HepG2 (cell line): Measurements from ENCODE around the gene C11orf68. TPM values are rescaled to one million over a fixed set of nuclear protein-coding genes. Genes with fewer than 3 reads are reported as not detected.
A peak's percentile ranks its signal among the peaks of the same experiment; 100 is the strongest.

Experiments used
- ATF7-NPFF ChIP-seq: sonication (generic); formaldehyde crosslinking; IDR thresholded peaks from 2 replicates; pipeline ENCODE4 v1.8.1; 2023; ENCODE audit warnings: mild to moderate bottlenecking, low read depth, missing genetic modification reagents, moderate library complexity
- BRF2 ChIP-seq: sonication (generic); formaldehyde crosslinking; IDR thresholded peaks from 2 replicates; pipeline ENCODE4 v1.8.1; 2022; ENCODE audit warnings: mild to moderate bottlenecking, missing genetic modification reagents
- E2F2 ChIP-seq: sonication (generic); formaldehyde crosslinking; IDR thresholded peaks from 2 replicates; pipeline ENCODE4 v1.4.0; 2020; ENCODE audit warnings: missing genetic modification reagents, borderline replicate concordance
- ETV6 ChIP-seq: sonication (generic); formaldehyde crosslinking; conservative IDR thresholded peaks from 2 replicates; pipeline ENCODE4 v1.4.0; 2020; ENCODE audit warnings: missing genetic modification reagents
- MAFG ChIP-seq: sonication (generic); formaldehyde crosslinking; IDR thresholded peaks from 2 replicates; pipeline ENCODE4 v1.5.1; 2020; ENCODE audit warnings: mild to moderate bottlenecking, missing genetic modification reagents
- NR3C1 ChIP-seq: sonication (generic); formaldehyde crosslinking; IDR thresholded peaks from 2 replicates; pipeline ENCODE4 v1.4.0; 2020; ENCODE audit warnings: missing genetic modification reagents
- SAP130 ChIP-seq: IDR thresholded peaks from 2 replicates; pipeline ENCODE4 v1.6.1; 2016; ENCODE audit warnings: low read depth
- SNAPC4 ChIP-seq: sonication (generic); formaldehyde crosslinking; IDR thresholded peaks from 2 replicates; pipeline ENCODE4 v1.4.0; 2020; ENCODE audit warnings: mild to moderate bottlenecking, missing genetic modification reagents
- TAF1 ChIP-seq: sonication (generic); formaldehyde crosslinking; IDR thresholded peaks from 2 replicates; pipeline ENCODE4 v1.4.0; 2020; ENCODE audit warnings: missing genetic modification reagents
- ZBTB34 ChIP-seq: sonication (generic); formaldehyde crosslinking; IDR thresholded peaks from 2 replicates; pipeline ENCODE4 v1.8.0; 2022; ENCODE audit warnings: mild to moderate bottlenecking, missing genetic modification reagents
- ZBTB4 ChIP-seq: sonication (generic); formaldehyde crosslinking; IDR thresholded peaks from 2 replicates; pipeline ENCODE4 v1.4.0; 2020; ENCODE audit warnings: missing genetic modification reagents, mild to moderate bottlenecking, borderline replicate concordance
- ZNF138 ChIP-seq: sonication (generic); formaldehyde crosslinking; IDR thresholded peaks from 2 replicates; pipeline ENCODE4 v1.5.0; 2020; ENCODE audit warnings: mild to moderate bottlenecking, low read depth, missing genetic modification reagents
- ZNF30 ChIP-seq: sonication (generic); formaldehyde crosslinking; IDR thresholded peaks from 2 replicates; pipeline ENCODE4 v1.5.0; 2020; ENCODE audit warnings: mild to moderate bottlenecking, missing genetic modification reagents
- ZNF34 ChIP-seq: sonication (generic); formaldehyde crosslinking; IDR thresholded peaks from 2 replicates; pipeline ENCODE4 v1.4.0; 2020; ENCODE audit warnings: mild to moderate bottlenecking, missing genetic modification reagents, borderline replicate concordance
- ZNF724P ChIP-seq: sonication (generic); formaldehyde crosslinking; IDR thresholded peaks from 2 replicates; pipeline ENCODE4 v1.8.0; 2022; ENCODE audit warnings: missing genetic modification reagents, borderline replicate concordance
- polyA plus RNA-seq, 8 experiments: library from polyadenylated mRNA; depleted of rRNA in 3 of 8; stranded (reverse) in 7 of 8; unstranded in 1 of 8; fragments of >200 nt; fragmentation: Illumina TruSeq in 4 of 8; extraction: Trizol in 4 of 8; gene quantifications; 2 replicates each; pipeline versions ENCODE4 v1.2.1 to v1.2.3, GENCODE V29; 2011 to 2016; ENCODE audit warnings: low read depth in 4 of 8, missing spikeins in 1 of 8, mixed read lengths in 1 of 8; ENCODE audit not compliant: insufficient read depth in 1 of 8
- total RNA-seq, 5 experiments: library from RNA; depleted of rRNA; stranded (reverse); fragments of >200 nt; fragmentation: Illumina TruSeq; extraction: Trizol; gene quantifications; 2 replicates each; pipeline ENCODE4 v1.2.3, GENCODE V29; 2016; ENCODE audit warnings: low read depth in 1 of 5

C11orf68 gene
- total and polyA plus RNA-seq, 2 of the 13 experiments (the other 11 are each of a cell fraction or from before 2014, with no cell fraction given): 8.4 to 28.3 TPM

GRCh38 chr11:65918211-65919140 is at the start of gene C11orf68 (continued):
- TF ChIP-seq ZBTB34 (CRISPR knock-in tag): no peak
- TF ChIP-seq SNAPC4 (CRISPR knock-in tag): no peak
- no peak for TF ChIP-seq ZNF724P (CRISPR knock-in tag)
- TF ChIP-seq SAP130 (CRISPR knock-in tag): no peak
- peak; percentile 17; the same call in 1 of the 2 replicates for TF ChIP-seq ATF7-NPFF
- no peak for TF ChIP-seq E2F2 (CRISPR knock-in tag)
- no peak for TF ChIP-seq BRF2 (CRISPR knock-in tag)
- TF ChIP-seq TAF1 (CRISPR knock-in tag): peak; percentile 33; the same call in 1 of the 2 replicates
- TF ChIP-seq NR3C1: no peak
- TF ChIP-seq MAFG (CRISPR knock-in tag): no peak
- no peak for TF ChIP-seq ZNF30 (CRISPR knock-in tag)
- TF ChIP-seq ZNF34: 0 out of 2 replicates have a peak, but pooled peaks have one; percentile 8
- TF ChIP-seq ZNF138: no peak
- TF ChIP-seq ZBTB4 (CRISPR knock-in tag): no peak
- no peak for TF ChIP-seq ETV6 (CRISPR knock-in tag)
